ENCODE data around the gene TMEM30A. TPM values are rescaled to one million over a fixed set of nuclear protein-coding genes. Genes with fewer than 3 reads are reported as not detected.

TMEM30A gene
- total RNA-seq, 4 donors from 2014 or later = 25.6 to 51.5 (median 37.9) TPM

- Histone ChIP-seq H3K9me3 (no peaks in the 10 kb centered on the region), H3K4me1 (no peaks in the 10 kb centered on the region), H3K4me3 (no peak overlapping the region), H3K27me3 (no peaks in the 10 kb centered on the region), H3K36me3 (no peaks in the 10 kb centered on the region), H3K27ac (no peak overlapping the region)
- no peak for DNase-seq
- TF ChIP-seq CTCF (IDR thresholded peaks at IDR 0.05) (no peak), POLR2A (IDR thresholded peaks at IDR 0.05) (no peak)
Observed at GRCh38 chr6:75307364-75308004, 22.9 kb upstream of the TMEM30A start.

- Histone ChIP-seq H3K9me3 (no peaks in the 10 kb centered on the region), H3K27me3 (no peaks in the 10 kb centered on the region), H3K4me3 (no peak overlapping the region), H3K27ac (no peak overlapping the region), H3K36me3 (no peaks in the 10 kb centered on the region), H3K4me1 (no peaks in the 10 kb centered on the region)
- no peak for DNase-seq
- TF ChIP-seq POLR2A (IDR thresholded peaks at IDR 0.05) (no peak), CTCF (IDR thresholded peaks at IDR 0.05) (no peak)
Observed at GRCh38 chr6:75306064-75306463, 21.5 kb upstream of the TMEM30A start.

GRCh38 chr6:75305573-75305972, 21.0 kb upstream of the TMEM30A start:
- no peaks in the 10 kb centered on the region for H3K9me3 ChIP-seq
- H3K36me3 ChIP-seq = no peaks in the 10 kb centered on the region
- no peaks in the 10 kb centered on the region for H3K27me3 ChIP-seq
- H3K4me3 ChIP-seq = no peak overlapping the region
- no peak for TF ChIP-seq CTCF (IDR thresholded peaks at IDR 0.05)
- TF ChIP-seq POLR2A (IDR thresholded peaks at IDR 0.05) = no peak
- no peak for DNase-seq
- no peaks in the 10 kb centered on the region for H3K4me1 ChIP-seq
- H3K27ac ChIP-seq = no peak overlapping the region

GRCh38 chr6:75302280-75302679, 17.7 kb upstream of the TMEM30A start:
- H3K27me3 ChIP-seq = no peaks in the 10 kb centered on the region
- no peak overlapping the region for H3K27ac ChIP-seq
- no peak overlapping the region for H3K4me3 ChIP-seq
- no peaks in the 10 kb centered on the region for H3K4me1 ChIP-seq
- DNase-seq = no peak
- no peaks in the 10 kb centered on the region for H3K36me3 ChIP-seq
- H3K9me3 ChIP-seq = no peaks in the 10 kb centered on the region
- TF ChIP-seq CTCF (IDR thresholded peaks at IDR 0.05) (no peak), POLR2A (IDR thresholded peaks at IDR 0.05) (no peak)

GRCh38 chr6:75301537-75301936, 16.9 kb upstream of the TMEM30A start:
- TF ChIP-seq POLR2A (IDR thresholded peaks at IDR 0.05) = no peak
- TF ChIP-seq CTCF (IDR thresholded peaks at IDR 0.05) = no peak
- no peaks in the 10 kb centered on the region for H3K4me1 ChIP-seq
- DNase-seq = no peak

GRCh38 chr6:75301088-75301487, 16.5 kb upstream of the TMEM30A start:
- no peak overlapping the region for H3K4me3 ChIP-seq
- H3K9me3 ChIP-seq = no peaks in the 10 kb centered on the region
- no peaks in the 10 kb centered on the region for H3K36me3 ChIP-seq
- no peaks in the 10 kb centered on the region for H3K4me1 ChIP-seq
- no peak overlapping the region for H3K27ac ChIP-seq
- no peak for TF ChIP-seq POLR2A (IDR thresholded peaks at IDR 0.05)
- no peak for TF ChIP-seq CTCF (IDR thresholded peaks at IDR 0.05)
- DNase-seq = no peak
- H3K27me3 ChIP-seq = no peaks in the 10 kb centered on the region

More at GRCh38 chr6:75301537-75301936, 16.9 kb upstream of the TMEM30A start:
- Histone ChIP-seq H3K27ac (no peak overlapping the region), H3K9me3 (no peaks in the 10 kb centered on the region), H3K36me3 (no peaks in the 10 kb centered on the region), H3K27me3 (no peaks in the 10 kb centered on the region), H3K4me3 (no peak overlapping the region)
